Activated CD8-positive, alpha-beta memory T cell treated with anti-CD3 and anti-CD28 coated beads, Interleukin-2, amount 50 U/mL, for 24 hours (primary cell): ENCODE measurements around the gene RBMS3.
"Not testable (repeated sequence)": the region's sequence is repeated elsewhere in the genome, so short reads cannot be mapped to it uniquely, and the experiment has no call there.

Experiments used
- DNase-seq: peaks from one replicate; pipeline ENCODE4 v3.0.0-alpha.2; 2020; ENCODE audit errors: extremely low read depth

The RBMS3 gene

DNA sequence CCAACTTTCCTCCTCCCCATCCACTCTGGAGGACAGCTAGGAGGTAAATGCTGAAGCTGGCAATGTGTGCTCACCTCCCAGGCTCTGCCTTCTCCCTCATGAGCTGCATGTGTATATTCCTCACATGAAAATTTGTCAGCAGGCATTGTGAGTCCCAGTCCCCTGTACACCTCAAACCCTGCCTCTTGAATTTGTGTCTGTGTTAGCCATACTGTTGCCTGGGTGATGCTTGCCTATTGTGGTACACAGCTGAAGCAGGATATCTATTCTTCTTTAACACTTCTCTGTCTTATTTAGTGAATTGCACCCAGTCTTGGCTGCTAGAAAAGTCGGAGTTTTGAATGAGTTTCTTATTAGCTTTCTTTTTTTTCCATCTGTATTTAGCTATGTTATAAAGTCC is 739.5 kb downstream of the RBMS3 start:
- DNase-seq: no peak

DNA sequence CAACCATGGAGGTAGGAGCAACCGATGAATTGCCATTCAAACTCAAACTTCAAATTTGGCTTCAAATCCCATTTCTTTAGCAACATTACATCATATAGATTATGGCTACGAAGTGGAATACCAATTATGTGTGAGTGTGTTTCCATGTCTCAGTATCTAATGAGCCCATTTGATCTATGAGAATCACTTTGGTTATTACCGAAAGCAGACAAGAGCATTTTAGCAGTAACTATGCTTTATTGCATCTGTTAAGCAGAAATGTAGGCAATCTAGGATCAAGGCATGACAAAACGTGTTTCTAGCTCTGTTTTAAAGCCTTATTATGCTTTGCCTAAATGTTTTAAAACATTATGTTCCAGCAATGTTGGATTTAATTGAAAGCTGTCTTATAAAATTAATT is 743.6 kb downstream of the RBMS3 start:
- no peak for DNase-seq

DNA sequence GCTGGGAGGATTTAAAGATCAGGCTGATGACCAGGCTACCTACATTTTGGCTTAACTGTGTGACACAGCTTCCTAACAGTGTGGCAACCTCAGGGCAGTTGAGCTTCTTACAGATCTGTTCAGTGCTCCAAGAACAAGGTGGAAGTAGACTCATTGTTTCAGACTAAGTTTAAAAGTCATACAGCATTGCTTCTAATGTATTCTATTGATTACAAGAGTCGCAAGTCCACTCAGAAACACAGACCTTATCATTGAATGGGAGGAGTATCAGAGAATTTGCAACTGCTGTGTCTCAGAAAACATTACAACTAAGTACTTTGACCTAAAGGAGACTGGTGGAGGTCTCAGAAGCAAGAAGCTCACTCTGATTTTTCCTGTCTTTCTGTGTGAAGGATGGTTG is 746.0 kb downstream of the RBMS3 start:
- DNase-seq: no peak

DNA sequence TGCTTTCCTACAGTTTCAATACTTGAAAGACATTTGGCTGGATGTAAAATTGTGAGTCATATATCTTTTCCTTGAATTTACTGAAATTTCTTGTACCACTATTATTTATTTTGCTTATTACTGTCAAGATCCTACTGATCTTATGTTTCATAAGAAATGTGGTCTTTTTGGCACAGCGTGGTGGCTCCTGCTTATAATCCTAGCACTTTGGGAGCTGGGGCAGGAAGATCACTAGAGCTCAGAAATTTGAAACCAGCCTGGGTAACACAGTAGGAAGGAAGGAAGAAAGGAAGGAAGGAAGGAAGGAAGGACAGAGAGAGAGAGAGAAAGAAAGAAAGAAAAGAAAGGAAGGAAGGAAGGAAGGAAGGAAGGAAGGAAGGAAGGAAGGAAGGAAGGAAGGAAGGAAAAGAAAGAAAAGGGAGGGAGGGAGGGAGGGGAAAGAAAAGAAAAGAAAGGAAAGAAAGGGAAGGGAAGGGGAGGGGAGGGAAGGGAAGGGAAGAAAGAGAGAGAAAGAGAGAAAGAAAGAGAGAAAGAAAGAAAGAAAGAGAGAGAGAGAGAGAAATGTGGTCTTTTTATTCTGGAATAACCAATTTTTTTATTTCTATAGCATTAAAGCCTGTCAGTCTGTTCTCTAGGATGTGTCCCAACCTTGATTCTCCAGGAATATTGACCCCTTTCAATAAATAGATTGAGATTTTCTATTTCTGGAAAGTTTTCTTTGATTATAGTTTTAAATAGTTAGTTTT is 753.5 kb downstream of the RBMS3 start:
- DNase-seq: no peak

DNA sequence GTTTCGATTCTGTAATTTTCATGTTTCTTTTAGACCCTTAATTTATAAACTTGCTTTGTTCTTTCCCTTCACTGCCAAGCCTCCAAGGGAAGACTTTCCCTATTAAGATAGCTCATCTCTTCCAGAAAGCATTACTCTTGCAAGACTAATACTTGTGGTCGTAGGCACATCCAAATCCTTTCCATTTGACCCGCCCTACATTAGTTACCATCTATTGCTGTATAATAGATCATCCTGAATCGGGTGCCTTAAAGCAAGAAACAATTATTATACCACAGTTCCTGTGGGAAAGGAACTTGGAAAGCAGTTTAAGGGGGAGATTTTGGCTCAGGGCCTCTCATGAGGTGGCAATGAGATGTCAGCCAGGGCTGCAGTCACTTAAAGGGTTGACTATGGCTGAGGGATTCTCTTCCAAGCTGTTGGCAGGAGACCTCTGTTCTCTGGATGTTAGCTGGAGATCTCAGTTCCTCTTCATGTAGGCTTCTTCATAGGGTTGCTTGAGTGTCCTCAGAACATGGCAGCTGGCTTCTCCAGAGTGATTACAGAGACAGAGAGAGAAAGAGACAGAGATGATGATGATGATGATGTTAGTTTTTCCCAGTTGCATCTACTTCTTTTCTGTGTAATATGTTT is 755.2 kb downstream of the RBMS3 start:
- DNase-seq: no peak

DNA sequence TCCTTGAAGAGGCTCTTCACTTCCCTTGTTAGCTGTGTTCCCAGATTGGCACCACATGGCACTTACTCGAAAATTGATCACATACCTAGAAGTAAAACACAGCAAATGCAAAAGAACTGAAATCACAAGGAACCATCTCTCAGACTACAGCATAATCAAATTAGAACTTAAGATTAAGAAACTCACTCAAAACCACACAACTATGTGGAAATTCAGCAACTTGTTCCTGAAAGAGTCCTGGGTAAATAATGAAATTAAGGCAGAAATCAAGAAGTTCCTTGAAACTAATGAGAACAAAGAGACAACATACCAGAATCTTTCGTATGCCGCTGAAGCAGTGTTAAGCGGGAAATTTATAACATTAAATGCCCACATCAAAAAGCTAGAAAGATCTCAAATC is 759.3 kb downstream of the RBMS3 start:
- no peak for DNase-seq

DNA sequence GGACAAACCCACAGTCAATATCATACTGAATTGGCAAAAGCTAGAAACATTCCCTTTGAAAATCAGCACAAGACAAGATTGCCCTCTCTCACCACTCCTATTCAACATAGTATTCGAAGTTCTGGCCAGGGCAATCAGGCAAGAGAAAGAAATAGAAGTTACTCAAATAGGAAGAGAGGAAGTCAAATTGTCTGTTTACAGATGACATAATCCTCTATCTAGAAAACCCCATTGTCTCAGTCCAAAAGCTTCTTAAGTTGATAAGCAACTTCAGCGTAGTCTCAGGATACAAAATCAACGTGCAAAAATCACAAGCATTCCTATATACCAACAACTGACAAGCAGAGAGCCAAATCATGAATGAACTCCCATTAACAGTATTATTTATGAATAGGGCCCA is 760.6 kb downstream of the RBMS3 start:
- DNase-seq: not testable (repeated sequence)

DNA sequence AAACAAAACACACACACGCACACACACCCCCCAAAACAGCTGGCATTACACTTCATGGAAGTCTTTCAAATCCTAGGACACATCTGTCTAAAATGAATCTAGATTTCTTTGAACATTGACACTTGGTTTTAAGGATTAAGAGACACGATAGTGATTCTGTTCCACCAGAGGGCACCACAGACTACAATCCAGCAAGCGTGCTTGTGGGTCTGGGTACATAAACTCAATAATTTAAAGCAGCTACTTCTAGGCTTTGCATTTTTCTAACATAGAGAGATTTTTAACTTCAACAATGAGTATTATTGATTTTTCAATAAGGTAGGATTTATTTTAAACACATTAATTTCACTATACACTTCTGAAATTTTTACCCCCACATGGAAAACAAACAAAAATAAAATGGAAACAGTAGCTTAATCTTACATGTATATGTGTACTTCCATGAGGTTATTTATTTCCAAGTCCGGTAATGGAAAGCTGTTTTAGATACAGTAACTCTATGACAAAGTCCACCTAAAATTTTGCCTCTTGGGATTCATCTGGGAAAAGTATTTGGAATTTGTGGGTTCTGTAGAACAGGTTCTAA is 761.5 kb downstream of the RBMS3 start:
- peak; percentile 37 for DNase-seq

DNA sequence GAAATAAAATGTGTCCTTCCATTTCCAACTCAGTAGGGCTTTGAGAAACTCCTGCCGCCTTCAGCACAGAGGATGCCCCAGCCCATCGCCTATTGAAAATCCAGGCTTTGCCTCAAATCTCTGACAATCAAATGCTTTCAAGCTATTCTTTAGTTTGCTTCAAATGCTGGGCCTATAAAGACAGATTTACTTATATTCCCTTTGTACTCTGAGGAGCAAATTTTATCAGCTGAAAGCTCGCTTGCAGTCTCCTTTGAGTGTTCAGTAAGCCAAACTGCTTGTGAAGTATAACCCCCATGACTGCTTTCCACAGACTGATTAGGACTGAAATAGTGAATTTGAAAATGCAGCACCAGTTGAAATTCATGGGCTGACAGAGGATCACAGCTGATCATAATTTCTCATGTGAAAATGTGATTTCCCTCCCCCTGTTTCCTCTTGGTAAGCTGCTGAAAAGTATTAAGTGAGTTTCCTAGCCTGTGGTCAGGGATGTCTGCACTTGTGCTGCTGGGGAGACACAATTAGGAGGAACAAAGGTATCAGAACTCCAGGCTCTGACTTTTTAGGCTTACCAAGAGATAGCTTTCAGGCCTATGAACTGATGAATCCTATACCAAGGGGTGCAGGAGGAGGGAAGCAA is 762.2 kb downstream of the RBMS3 start:
- no peak for DNase-seq

DNA sequence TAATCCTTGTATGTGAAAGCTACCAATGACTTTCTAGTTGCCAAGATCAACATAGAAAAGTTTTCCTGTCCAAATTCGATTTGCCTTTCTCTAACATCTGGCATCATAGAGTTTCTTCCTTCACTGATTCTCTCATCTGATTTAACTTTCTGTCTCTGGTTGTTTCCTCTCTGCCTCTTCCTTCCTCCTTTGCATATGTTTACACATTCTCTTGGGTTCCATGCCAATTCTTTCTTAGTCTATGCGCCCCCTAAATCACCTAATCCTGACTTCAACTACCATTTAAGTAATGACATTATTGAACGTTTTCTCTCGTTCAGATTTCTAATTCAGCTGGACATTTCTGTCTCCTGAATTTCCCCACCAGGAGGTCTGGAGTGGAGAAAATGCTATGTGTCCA is 763.6 kb downstream of the RBMS3 start:
- DNase-seq: no peak

DNA sequence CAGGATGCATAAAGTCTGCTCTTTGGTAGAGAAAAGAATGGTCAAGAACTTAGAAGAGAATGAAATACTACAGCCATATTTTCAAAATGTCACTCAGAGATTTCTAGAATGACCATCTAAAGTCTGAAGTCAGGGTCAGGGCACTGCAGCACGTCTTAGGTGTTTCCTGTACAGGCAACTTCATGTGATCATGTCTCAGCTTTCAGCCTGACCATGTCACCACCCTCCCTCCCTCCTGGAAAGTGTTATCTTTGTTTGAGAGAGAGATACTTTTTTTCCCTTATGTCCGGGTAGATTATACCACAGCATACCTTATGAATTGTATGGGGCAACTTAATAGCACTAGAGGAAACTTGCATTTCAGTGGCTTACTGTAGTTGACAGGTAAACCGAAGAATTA is 767.6 kb downstream of the RBMS3 start:
- no peak for DNase-seq

DNA sequence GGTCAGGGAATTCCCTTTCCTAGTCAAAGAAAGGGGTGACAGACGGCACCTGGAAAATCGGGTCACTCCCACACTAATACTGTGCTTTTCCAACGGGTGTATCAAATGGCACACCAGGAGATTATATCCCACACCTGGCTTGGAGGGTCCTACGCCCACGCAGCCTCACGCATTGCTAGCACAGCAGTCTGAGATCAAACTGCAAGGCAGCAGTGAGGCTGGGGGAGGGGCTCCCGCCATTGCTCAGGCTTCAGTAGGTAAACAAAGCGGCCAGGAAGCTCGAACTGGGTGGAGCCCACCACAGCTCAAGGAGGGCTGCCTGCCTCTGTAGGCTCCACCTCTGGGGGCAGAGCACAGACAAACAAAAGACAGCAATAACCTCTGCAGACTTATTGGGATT is 769.2 kb downstream of the RBMS3 start:
- not testable (repeated sequence) for DNase-seq

DNA sequence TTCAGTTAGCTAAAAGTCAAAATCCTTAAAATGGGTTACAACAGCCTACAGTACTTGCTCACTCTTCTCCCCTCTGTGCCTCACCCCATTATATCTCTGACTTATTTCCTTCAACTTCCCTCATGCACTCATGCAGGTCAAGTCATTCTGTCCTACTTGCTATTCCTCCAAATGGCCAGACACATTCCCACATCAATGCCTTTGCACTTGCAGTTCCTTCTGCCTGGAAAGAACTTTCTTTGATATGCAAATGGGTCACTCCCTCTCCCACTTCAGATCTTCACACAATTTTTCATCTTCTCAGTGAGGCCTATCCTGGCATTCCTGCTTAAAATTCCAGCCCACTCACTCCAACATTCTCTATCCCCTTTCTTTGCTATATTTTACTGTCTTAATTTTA is 778.4 kb downstream of the RBMS3 start:
- no peak for DNase-seq
